ENCODE measurements around the gene NFAM1. TPM values are rescaled to one million over a fixed set of nuclear protein-coding genes. Genes with fewer than 3 reads are reported as not detected.

Gene NFAM1
- total RNA-seq, 4 donors from 2014 or later = 0.70 to 3.1 (median 0.97) TPM

DNA sequence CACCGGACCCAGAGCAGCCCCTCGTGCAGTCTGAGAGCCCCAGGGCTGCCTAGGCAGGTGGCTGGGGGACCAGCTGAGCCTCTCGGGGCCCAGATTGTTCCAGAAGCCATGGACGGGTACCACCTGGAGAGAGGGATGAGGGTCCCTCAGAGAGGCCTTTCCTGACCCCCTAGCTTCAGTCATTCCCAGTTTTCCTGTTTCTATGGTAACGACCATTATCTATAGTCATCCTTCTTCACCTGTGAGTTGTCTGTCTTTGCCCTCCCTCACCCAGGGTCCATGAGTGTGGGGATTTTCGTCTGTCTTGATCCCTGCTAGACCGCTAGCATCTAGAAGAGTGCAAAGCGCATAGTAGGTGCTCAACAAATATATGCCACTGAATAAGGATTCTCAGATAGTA, 85.5 kb downstream of the NFAM1 start:
- H3K27ac ChIP-seq = no peak overlapping the region
- 99% methylated on average over 7 of the region's 8 CpGs for WGBS
- H3K4me3 ChIP-seq = no peak overlapping the region
- TF ChIP-seq POLR2AphosphoS5 (IDR thresholded peaks at IDR 0.05) = no peak
- TF ChIP-seq POLR2A (IDR thresholded peaks at IDR 0.05) = no peak
- TF ChIP-seq EP300 (IDR thresholded peaks at IDR 0.05) = no peak
- TF ChIP-seq CTCF (IDR thresholded peaks at IDR 0.05) = no peak
- no peaks in the 10 kb centered on the region for H3K36me3 ChIP-seq
- H3K4me1 ChIP-seq = peaks cover 21% of the 10 kb centered on the region
- H3K27me3 ChIP-seq = no peaks in the 10 kb centered on the region
- DNase-seq (ENCODE audit: low spot score in 2 of 2) = no peak
- no peaks in the 10 kb centered on the region for H3K9me3 ChIP-seq

- no peak overlapping the region for H3K27ac ChIP-seq
- DNase-seq (ENCODE audit: low spot score in 2 of 2) = no peak
Measured at GRCh38 chr22:42345458-42345857, 86.7 kb downstream of the NFAM1 start.

GRCh38 chr22:42344361-42344905, 87.8 kb downstream of the NFAM1 start:
- DNase-seq (ENCODE audit: low spot score in 2 of 2) = no peak
- Histone ChIP-seq H3K4me3 (peak overlapping the region; percentile 44), H3K9me3 (no peaks in the 10 kb centered on the region), H3K27ac (no peak overlapping the region), H3K4me1 (peaks cover 21% of the 10 kb centered on the region), H3K27me3 (no peaks in the 10 kb centered on the region), H3K36me3 (no peaks in the 10 kb centered on the region)
- WGBS = 2% methylated on average over 19 of the region's 31 CpGs
- TF ChIP-seq EP300 (IDR thresholded peaks at IDR 0.05) = no peak
- TF ChIP-seq POLR2A (IDR thresholded peaks at IDR 0.05) = no peak
- no peak for TF ChIP-seq CTCF (IDR thresholded peaks at IDR 0.05)
- no peak for TF ChIP-seq POLR2AphosphoS5 (IDR thresholded peaks at IDR 0.05)

More at GRCh38 chr22:42345458-42345857, 86.7 kb downstream of the NFAM1 start:
- WGBS = 82% methylated on average over 4 of the region's 4 CpGs
- no peak overlapping the region for H3K4me3 ChIP-seq
- H3K4me1 ChIP-seq = peaks cover 21% of the 10 kb centered on the region
- no peak for TF ChIP-seq CTCF (IDR thresholded peaks at IDR 0.05)
- no peak for TF ChIP-seq EP300 (IDR thresholded peaks at IDR 0.05)
- TF ChIP-seq POLR2AphosphoS5 (IDR thresholded peaks at IDR 0.05) = no peak
- TF ChIP-seq POLR2A (IDR thresholded peaks at IDR 0.05) = no peak
- H3K9me3 ChIP-seq = no peaks in the 10 kb centered on the region
- H3K36me3 ChIP-seq = no peaks in the 10 kb centered on the region
- no peaks in the 10 kb centered on the region for H3K27me3 ChIP-seq

DNA sequence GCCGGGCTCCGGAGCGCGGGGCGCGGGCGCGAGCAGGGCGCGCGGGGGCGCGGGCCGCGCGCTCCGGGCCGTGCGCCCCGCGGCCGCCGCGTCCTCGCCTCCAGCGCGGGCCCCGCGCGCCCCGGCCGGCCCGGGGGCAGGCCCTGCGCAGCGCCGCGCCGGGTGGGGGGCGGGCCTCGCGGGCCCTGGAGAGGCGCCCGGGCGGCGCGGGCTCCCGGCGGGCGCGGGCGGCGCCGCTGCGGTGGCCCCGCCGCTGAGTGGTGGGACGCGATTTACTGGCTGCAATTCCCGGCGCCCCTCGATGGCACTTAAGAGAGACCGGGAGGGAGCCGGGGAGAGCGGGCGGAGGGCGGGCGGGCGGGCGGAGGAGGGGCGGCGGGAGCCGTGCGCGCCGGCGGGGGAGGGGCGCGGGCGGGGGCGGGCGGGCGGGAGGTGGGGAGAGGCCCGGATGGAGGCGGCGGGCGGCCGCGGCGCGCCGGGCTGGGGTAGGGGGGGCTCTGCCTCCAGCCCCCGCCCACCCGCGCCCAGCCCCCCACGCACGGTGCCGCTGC, 88.6 kb downstream of the NFAM1 start:
- no CpG with 5 or more reads among the region's 97 CpGs for WGBS
- peaks cover 21% of the 10 kb centered on the region for H3K4me1 ChIP-seq
- no peaks in the 10 kb centered on the region for H3K9me3 ChIP-seq
- H3K27ac ChIP-seq = no peak overlapping the region
- peak overlapping the region; percentile 44 for H3K4me3 ChIP-seq
- no peak for DNase-seq (ENCODE audit: low spot score in 2 of 2)
- H3K27me3 ChIP-seq = no peaks in the 10 kb centered on the region
- no peaks in the 10 kb centered on the region for H3K36me3 ChIP-seq
- TF ChIP-seq EP300 (IDR thresholded peaks at IDR 0.05) (no peak), POLR2AphosphoS5 (IDR thresholded peaks at IDR 0.05) (no peak), CTCF (IDR thresholded peaks at IDR 0.05) (no peak)

DNA sequence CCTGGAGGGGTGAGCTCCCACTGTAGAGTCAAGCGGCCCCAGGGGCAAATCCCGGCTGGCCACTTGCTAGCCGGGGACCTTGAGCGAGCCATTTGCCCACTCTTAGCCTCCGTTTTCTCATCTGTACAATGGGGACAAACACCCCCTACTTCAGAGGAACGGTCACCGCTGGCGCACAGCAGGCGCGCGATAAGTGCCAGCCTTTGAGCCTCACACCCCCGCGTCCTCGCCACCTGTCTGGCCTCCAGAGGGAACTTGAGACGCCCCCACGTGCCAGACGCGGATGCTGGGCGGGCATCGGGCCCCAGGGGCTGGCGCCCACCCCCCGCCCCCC, 89.1 kb downstream of the NFAM1 start:
- TF ChIP-seq CTCF (IDR thresholded peaks at IDR 0.05) = no peak
- TF ChIP-seq POLR2AphosphoS5 (IDR thresholded peaks at IDR 0.05) = no peak
- TF ChIP-seq POLR2A (IDR thresholded peaks at IDR 0.05) = no peak
- no peak for TF ChIP-seq EP300 (IDR thresholded peaks at IDR 0.05)
- peak overlapping the region; percentile 44 for H3K4me3 ChIP-seq
- peaks cover 26% of the 10 kb centered on the region for H3K4me1 ChIP-seq
- no peaks in the 10 kb centered on the region for H3K36me3 ChIP-seq
- H3K27me3 ChIP-seq = no peaks in the 10 kb centered on the region
- WGBS = 34% methylated on average over 11 of the region's 22 CpGs
- H3K27ac ChIP-seq = no peak overlapping the region
- DNase-seq (ENCODE audit: low spot score in 2 of 2) = no peak
- no peaks in the 10 kb centered on the region for H3K9me3 ChIP-seq
